Right ventricle myocardium inferior (tissue), 1 donor: ENCODE measurements around the gene SMYD3. TPM values are rescaled to one million over a fixed set of nuclear protein-coding genes. Genes with fewer than 3 reads are reported as not detected.
"Not testable (repeated sequence)": the region's sequence is repeated elsewhere in the genome, so short reads cannot be mapped to it uniquely, and the experiment has no call there.

ENCODE experiments used
- ATAC-seq: fragments of 200-7000 bp; cut with Tn5 transposase; one replicate; pipeline ENCODE4 v1.9.1; 2020; ENCODE audit warnings: mild to moderate bottlenecking, moderate library complexity
- DNase-seq: peaks from one replicate; pipeline ENCODE4 v3.0.0; 2021; ENCODE audit errors: missing footprints
- intact Hi-C: fragments of 100-400 bp; cut with DNase I; formaldehyde crosslinking; loops from one replicate; pipeline ENCODE4 v1.11.0; 2022
- total RNA-seq: library from RNA; stranded (reverse); fragmentation: NEBNext Ultra II Directional; extraction: Animal tissue kit (Norgen Biotek cat#: 25700); gene quantifications from one replicate; pipeline ENCODE4 v1.2.1, GENCODE V29; 2021
- donor health status: DM: no; HTN: yes; CAD: no; lungs with severe emphysema.

Gene SMYD3
- total RNA-seq, 1 donor from 2014 or later, result 8.8 TPM

DNA sequence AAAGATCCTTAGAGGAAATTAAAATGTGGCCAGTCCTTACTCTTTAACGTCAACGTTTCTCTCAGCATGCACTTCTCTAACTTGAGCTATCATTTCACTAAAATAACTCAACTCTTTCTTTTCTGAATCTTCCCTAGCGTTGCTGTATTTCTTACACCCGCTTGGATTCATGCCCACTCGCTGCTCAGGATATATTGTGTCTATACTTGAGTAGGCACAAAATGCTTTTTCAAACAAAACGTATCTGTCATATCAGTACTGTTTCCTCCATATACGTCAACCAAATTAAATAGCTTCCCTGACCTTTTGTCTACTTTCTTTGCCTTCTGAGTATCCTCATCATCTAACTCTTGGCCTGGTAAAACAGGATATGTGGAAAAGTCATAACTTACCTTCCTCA, 549.7 kb downstream of the SMYD3 start:
- intact Hi-C loops, result no loop called here
- DNase-seq (no peak), ATAC-seq (no peak)

DNA sequence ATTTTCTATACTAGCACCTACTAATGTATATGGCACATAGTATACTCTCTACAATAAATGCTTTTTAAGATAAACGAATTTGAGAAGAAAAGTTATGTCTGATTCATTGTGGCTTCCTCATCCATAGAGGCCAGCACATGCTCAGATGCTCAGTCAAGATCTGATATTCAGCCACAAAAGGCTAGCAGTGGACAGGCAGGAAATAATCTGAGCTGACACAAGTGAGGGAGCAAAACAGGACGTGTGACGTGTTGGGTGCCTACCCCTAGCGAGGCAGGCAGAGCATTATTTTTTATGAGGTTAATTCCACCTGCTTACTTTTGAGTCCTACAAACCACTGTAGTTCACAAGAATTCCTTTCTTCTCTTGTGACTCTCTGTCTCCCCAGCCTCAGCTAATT, 550.9 kb downstream of the SMYD3 start:
- ATAC-seq, result no peak

DNA sequence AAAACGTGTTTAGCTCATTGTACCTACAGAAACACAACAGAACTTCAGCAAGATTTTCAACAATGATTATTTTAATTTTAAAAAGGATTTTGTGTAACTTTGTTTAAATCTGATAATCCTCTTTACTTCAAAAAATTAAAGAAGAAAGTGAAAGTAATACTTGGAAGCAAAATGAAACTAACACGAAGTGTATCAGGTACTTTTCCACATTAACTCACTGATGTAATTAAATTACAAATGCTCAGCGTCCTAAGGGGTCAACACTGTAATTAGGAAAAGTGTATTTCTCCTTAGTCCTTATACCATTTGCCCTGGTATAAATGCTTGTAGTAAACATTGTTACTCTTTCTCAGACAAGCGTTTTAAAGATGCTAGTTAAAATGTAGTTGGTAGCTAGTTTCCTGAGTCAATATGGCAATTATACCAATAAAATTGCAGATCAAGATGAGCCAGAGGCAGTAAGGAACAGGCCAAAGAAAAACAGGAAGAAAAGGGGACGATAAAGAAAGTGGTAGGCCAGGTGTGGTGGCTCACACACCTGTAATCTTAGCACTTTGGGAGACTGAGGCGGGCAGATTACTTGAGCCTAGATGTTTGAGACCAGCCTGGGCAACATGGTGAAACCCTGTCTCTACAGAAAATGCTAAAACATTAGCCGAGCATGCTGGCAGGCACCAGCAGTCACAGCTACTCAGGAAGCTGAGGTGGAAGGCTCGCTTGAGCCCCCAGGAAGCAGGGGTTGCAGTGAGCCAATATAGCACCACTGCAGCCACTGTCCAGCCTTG, 553.0 kb downstream of the SMYD3 start:
- ATAC-seq (no peak), DNase-seq (no peak)
- intact Hi-C loops, result no loop called here

More for the DNA sequence above, 550.9 kb downstream of the SMYD3 start:
- DNase-seq, result no peak
- intact Hi-C loops, result no loop called here

DNA sequence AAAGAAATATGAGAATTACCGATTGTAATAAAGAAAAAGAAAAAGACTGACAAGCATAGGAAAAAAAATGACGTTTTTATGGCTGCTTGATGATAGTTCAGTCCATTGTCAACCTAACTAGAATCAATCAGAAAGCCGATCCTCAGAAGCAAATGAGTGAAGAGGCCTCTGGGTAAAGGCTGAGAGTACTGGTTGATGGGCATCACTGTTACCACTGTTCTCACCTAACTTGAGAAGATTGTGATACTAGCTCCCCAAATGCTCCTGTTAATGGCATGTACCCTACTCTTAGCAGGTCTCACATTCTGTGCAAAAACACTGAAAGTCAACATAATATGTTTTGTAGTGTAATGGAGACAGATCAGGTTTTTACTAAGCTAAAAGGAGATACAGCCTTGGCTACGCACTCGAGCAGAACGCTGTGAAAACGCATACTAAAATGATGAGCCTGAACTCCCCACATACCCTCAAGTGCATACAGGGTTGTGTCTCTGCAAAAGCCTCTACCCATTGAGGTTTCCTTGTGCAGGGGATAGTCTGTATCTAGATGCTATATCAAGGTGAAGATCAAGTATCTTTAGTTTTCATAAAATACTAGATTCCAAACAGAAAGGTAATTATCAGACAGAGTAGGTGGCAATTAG, 554.6 kb downstream of the SMYD3 start:
- DNase-seq, result no peak
- no peak for ATAC-seq
- intact Hi-C loops, result no loop called here

DNA sequence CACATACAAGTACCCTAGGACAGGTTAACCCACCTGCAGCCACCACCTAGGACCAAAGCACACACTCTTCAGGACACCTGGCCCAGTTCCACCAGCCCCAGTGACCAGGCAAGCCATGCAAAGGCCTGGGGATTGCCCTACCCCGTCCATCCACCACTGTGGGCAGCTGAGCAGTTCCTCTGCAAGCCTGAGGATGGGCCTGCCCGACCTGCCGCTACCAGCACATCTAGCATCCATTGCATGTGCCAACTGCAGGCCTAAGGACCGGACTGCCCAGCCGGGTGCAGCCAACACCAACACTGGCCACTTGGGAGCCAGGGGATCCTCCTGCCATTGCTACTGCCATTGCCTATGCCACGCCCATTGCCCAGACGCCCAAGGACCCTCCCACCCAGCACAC, 558.3 kb downstream of the SMYD3 start:
- intact Hi-C loops, result no loop called here
- no peak for DNase-seq
- ATAC-seq, result peak; percentile 8

DNA sequence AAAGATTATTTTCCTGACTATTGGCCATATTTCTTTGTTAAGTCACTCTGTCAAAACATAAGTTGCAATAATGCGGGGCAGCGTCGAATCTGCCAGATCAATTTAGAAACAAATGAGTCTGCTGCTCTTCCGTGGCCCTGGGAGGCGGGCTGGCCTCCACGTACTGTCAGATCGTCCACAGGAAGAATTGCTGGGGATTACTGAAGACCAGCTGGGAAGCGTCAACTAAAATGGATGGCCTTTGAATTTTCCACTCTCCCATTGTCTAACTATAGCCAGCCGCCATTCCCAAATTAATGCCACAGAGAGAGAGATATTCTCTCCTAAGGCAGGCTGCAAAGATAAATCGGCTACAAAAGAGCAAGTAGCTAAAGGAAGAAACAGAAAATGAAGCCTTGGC, 560.2 kb downstream of the SMYD3 start:
- intact Hi-C loops, result no loop called here
- ATAC-seq, result no peak
- no peak for DNase-seq

DNA sequence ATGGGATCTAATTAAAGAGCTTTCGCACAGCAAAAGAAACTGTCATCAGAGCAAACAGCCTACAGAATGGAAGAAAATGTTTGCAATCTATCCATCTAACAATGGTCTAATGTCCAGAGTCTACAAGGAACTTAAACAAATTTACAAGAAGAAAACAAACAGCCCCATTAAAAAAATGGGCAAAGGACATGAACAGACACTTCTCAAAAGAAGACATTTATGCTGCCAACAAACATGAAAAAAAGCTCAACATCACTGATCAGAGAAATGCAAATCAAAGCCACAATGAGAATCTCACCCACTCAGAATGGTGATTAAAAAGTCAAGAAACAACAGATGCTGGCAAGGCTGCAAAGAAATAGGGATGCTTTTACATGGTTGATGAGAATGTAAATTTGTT, 561.9 kb downstream of the SMYD3 start:
- intact Hi-C loops, ATAC-seq, DNase-seq: not testable (repeated sequence)

DNA sequence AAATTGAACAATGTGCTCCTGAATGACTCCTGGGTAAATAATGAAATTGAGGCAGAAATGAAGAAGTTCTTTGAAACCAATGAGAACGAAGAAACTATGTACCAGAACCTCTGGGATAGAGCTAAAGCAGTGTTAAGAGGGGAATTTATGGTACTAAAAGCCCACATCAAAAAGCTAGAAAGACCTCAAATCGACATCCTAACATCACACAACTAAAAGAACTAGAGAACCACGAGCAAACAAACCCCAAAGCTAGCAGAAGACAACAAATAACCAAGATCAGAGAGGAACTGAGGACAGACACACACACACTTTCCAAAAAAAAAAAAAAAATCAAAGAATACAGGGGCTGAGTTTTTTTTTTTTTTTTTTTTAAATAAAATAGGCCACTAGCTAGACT, 564.2 kb downstream of the SMYD3 start:
- no peak for DNase-seq

DNA sequence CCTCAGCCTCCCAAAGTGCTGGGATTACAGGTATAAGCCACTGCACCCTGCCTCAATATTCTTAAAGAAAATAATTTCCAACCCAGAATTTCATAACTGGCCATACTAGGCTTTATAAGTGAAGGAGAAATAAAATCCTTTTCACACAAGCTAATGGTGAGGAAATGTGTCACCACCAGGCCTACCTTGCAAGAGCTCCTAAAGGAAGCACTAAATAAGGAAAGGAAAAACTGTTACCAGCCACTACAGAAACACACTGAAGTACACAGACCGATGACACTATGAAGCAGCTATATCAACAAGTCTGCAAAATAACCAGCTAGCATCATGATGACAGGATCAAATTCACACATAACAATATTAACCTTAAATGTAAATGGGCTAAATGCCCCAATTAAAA, 565.3 kb downstream of the SMYD3 start:
- ATAC-seq, intact Hi-C loops, DNase-seq: not testable (repeated sequence)

More for the DNA sequence above, 564.2 kb downstream of the SMYD3 start:
- intact Hi-C loops, result no loop called here
- ATAC-seq, result no peak

DNA sequence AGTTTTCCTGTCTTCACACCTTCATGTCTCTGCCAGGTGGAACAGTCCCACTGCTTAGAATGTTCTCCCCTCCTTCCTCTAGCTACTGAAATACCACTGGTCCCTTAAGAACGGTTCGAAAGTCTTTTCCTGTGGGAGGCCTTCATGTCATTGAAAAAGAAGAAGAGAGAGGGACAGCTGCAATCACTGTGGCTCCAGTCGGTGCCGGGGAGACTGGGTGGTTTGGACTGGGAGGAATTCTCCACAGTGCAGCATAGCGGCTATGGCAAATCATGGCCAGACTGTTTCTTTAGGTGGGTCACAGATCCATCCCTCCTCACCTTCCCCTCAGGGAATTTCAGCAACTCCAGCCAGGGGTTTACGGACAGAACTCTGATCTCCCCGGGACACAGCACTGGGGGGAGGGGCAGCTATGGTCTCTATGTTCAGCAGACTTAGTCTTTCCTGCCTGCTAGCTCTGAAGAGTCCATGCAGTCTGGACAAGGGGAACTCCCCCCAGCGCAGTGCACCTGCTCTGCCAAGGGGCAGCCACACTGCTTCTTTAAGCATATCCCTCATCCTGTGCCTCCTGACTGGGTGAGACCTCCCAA, 567.2 kb downstream of the SMYD3 start:
- intact Hi-C loops, result no loop called here

DNA sequence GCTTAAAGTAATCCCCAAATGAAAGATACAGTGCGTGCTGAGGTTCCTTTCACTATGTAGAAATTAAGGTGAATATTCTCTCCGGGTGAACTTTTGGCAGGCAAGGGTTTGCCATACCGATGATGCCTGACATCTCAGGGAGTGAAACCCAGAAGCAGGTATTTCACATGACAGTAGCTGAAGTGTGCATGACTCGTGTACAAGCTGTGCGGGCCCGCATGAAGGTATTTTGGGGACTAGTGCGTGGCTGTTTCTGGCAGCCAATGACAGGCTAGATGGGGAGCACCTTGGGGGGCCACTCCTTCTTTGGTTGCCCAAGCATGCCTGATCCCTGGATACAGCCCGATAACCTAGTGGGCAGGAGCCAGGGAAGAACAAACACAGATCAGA, 569.0 kb downstream of the SMYD3 start:
- DNase-seq (no peak), ATAC-seq (no peak)
- intact Hi-C loops, result no loop called here

More for the DNA sequence above, 567.2 kb downstream of the SMYD3 start:
- DNase-seq (no peak), ATAC-seq (no peak)

DNA sequence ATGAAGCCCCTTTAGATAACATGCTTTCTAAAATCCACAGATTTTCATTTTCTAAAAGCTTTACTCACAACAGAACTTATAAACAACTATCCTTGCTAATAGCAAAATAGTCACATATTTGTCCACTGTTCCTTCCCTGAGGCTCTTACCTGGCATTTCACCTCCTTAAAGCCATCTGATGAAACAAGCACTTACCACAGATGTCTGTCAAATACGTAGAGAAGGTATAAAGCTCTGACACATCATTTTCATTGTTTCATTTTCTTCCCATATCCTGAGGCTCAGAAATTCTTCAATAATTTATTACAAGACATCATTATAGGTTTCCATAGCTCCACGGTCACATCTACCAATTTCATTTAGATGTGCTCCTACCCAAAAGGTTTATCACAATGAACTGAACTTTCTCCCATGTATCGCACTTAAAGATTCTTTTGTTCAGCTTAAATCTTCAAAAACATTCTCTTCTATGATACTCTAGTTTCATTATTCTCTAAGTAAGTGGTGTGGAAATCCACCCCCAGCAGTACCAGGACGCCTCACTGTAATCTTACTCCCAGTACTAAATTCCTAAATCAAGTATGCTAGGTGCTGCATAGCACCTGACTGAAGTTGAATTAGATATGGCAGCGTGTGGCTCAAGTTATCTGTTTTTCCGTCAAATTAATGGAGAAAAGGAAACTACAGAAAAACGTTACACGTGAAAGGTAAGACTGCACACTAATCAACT, 569.6 kb downstream of the SMYD3 start:
- no peak for DNase-seq
- intact Hi-C loops, result no loop called here

DNA sequence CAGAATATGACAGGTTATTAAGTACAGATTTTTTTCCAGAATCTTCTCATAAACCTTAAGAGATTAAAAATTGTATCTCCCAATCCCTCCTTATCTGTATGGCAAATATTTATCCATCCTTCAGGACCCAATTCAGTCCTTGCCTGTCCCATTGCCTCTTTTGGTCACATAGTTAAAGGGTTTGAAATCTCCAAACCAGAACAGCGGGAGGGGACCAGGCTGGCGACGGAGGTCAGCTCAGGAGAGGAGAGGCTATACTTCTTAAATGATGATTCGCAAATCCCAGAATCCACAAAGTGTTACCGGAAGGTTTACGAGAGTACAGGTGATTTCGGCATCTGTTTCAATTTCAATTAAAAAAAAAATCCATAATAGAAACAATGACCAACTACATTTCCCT, 572.7 kb downstream of the SMYD3 start:
- ATAC-seq (no peak), DNase-seq (no peak)
- intact Hi-C loops, result no loop called here

More for the DNA sequence above, 569.6 kb downstream of the SMYD3 start:
- no peak for ATAC-seq

DNA sequence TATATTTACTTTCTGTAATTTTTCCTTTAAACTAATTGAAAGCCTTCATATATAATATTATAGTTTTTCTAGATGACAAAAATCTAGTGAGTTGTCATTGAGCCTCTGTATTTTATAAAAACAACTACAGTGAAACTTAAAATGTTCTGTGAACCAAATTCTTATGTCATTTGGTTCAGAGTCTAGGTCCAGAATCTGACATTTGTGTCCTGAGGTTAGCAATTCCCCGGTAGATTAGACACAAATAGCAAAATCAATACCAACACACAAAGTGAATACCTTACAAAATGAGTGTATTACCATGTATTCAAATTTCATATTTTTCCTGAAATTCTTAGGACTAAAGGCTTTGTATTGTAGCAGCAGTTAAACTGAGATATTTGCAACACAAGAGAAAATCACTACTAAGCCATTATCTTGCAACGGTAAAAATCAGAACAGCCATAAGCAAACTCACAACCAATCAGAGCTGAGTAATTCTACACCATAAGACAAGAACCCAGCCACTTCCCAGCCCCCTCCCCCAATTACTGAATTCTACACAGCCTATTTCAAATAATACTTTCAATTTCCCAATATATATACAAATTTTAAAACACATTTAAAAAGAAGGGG, 573.5 kb downstream of the SMYD3 start:
- ATAC-seq (no peak), DNase-seq (no peak)
- intact Hi-C loops, result no loop called here

DNA sequence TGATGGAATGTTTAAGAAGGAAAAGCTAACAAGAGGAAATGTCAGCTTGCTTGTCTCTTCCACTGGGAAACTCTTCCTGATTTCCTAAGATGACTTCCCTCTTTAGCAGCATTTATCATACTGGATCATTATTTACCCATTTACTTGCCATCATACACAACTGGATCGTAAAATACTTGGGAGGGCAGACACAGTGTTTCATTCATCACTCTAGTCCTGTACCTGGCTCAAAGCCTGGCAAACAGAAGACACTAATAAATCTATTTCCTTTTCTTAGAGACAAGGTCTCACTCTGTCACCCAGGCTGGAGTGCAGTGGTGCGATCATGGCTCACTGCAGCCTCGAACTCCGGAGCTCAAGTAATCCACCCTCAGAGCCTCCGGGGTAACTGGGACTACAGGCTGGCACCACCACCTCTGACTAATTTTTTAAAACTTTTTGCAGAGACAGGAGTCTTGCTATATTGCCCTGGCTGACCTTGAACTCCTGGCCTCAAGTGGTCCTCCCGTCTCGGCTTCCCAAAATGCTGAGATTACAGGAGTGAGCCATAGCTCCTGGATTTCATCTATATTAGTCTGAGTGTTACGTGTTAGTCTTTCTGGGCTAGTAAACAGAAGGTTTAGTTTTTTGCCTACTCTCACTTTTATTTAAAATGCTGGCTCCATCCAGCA, 574.6 kb downstream of the SMYD3 start:
- ATAC-seq (no peak), DNase-seq (no peak)
- intact Hi-C loops, result no loop called here

DNA sequence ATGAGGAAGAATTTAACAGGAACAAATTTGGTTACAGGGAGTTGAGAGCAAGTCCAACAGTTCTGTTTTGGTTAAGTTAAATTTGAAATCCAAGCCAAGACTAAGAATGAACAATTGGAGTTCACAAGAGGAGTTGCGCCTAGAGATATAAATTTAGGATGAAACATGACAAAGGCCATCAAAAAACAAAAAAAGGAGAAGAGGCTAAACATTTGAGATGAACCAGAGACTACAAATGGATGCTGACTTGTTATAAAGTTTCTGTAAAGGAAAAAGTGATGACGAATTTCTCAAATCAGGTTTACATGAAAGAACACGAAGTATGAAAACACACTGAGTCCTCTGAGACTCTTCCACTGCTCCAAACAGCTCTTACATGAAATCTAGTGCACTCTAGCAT, 575.6 kb downstream of the SMYD3 start:
- intact Hi-C loops, result no loop called here
- no peak for DNase-seq
- no peak for ATAC-seq

DNA sequence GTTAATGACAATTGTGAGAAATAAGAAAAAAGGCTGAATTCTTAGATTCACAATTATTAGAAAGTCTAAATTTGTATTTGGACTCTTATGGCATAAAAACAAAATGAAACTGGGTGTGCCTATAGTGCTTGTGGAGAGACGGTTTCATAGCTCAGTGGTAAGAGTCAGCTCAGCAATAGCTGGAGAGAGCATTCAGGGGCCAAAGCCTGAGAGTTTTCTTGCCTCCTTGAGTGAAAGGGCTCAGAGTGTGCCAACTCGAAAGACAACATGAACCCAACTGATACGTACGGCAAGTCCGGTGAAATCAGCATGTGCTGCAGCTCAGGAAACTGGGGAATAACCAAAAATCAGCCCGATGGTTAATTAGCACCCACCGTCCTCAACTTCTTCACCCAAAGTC, 577.9 kb downstream of the SMYD3 start:
- intact Hi-C loops, result no loop called here
- ATAC-seq, result no peak
- DNase-seq, result no peak

DNA sequence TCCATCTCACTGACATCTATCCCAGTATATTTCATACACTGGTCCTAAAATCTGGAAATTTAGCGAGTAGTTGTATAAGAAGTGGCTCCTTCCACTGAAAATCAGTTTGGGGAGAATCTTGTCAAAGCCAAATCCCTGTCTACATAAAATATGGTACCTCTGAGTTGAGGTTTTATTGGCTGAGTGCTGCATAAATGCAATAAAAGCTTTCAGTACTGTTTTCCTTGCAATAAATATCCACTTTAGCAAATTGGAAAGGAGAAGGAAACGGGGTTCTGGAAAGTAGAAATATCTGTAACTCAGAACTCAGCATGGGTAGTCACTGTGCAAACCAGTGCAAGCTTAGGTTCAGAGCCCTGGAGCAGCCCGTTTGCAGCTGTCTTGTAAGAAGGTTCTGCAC, 580.2 kb downstream of the SMYD3 start:
- DNase-seq, result no peak
- ATAC-seq, result no peak
- intact Hi-C loops, result loop anchor here (2.0 kb wide), 1 partner anchor 64 kb away; no protein-coding TSS in a partner anchor
